Measurements from ENCODE around the gene SLIT3.

DNA sequence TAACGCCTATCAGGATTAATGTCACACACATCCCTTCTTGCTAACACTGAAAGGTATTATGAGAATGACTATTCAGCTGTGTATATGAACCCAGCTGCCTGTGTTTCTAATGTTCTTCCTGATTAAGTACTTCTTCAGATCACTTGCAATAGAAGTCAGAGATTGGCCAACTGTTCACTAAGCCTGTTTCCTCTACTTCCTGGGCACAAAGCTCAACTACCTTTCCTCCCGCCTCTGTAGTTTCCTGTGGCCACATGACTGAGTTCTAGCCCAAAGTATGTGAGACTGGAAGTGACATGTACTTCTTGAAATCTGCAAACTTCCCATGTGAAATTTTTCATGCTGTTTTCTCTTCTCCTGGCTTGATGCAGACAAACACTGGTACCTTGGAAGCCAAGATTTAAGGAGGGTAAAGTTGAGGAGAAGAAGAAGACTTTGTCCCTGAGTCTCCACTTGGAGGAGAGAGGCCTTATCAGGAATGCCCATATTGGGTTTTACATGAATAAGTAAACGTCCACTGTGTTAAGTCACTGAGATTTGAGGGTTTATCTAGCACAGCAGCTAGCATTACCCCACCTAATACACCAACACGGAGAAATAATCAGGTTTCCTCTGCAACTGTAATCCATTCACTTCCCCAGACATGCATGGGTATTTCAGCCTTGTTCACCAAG, 58.6 kb downstream of the SLIT3 start:
- TF ChIP-seq ISL1 (CRISPR knock-in tag; IDR thresholded peaks at IDR 0.05) (no peak), CREB5 (CRISPR knock-in tag; IDR thresholded peaks at IDR 0.05; ENCODE audit: low read depth) (no peak), PPARA (CRISPR knock-in tag; IDR thresholded peaks at IDR 0.05; ENCODE audit: borderline replicate concordance) (no peak)

All from SK-N-SH treated with all-trans-retinoic acid at 6 μM for 48 hours (cell line).